ENCODE results near the gene C17orf107. TPM values are rescaled to one million over a fixed set of nuclear protein-coding genes. Genes with fewer than 3 reads are reported as not detected.
A peak's percentile ranks its signal among the peaks of the same experiment; 100 is the strongest.

Gene C17orf107
- total and polyA plus RNA-seq, 2 of the 13 experiments (the other 11 are each of a cell fraction or from before 2014, with no cell fraction given), result 0.20 to 0.59 TPM

DNA sequence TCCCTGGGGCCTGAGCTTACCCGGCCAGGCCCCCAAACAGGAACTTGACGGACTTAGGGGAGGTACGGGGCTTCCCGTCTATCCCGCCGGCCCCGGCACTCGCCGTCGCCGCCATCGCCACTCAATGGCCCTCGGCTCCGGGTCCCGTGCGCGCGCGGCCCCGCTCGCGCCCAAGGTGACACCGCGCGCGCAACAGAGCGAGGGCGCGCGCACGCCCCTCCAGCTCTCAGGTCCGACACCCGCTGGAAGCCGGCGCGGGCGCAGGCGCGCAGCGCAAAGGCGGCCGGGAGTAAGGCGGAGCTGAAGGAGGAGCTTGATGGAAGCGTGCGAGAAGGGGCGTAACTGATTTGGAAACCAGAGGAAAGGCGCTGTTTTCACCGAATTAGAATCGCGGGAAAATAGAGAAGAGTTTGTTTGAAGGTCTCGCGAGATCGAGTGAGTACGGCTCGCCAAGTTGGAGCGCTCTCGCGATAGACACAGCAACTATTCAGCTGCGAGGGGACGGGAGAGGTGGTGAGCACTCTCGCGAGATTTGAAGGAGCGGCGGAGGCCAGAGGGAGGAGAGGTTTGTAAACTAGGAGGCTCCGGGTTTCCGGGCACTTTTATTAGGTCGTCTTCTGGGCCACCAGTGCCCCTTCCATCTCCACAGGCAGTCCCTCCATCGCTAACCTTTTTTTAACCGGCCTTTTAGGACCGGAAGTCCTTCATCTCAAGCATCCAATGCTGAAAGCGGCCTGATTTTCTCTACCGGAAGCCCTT is 40.6 kb downstream of the C17orf107 start, which contains the start of the genes RNF167 and SLC25A11 (continued):
- TF ChIP-seq, protein P1, sequence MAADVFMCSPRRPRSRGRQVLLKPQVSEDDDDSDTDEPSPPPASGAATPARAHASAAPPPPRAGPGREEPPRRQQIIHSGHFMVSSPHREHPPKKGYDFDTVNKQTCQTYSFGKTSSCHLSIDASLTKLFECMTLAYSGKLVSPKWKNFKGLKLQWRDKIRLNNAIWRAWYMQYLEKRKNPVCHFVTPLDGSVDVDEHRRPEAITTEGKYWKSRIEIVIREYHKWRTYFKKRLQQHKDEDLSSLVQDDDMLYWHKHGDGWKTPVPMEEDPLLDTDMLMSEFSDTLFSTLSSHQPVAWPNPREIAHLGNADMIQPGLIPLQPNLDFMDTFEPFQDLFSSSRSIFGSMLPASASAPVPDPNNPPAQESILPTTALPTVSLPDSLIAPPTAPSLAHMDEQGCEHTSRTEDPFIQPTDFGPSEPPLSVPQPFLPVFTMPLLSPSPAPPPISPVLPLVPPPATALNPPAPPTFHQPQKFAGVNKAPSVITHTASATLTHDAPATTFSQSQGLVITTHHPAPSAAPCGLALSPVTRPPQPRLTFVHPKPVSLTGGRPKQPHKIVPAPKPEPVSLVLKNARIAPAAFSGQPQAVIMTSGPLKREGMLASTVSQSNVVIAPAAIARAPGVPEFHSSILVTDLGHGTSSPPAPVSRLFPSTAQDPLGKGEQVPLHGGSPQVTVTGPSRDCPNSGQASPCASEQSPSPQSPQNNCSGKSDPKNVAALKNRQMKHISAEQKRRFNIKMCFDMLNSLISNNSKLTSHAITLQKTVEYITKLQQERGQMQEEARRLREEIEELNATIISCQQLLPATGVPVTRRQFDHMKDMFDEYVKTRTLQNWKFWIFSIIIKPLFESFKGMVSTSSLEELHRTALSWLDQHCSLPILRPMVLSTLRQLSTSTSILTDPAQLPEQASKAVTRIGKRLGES (CRISPR knock-in tag; IDR thresholded peaks at IDR 0.05; ENCODE audit: borderline replicate concordance), result no peak
- TF ChIP-seq JARID2 (CRISPR knock-in tag; IDR thresholded peaks at IDR 0.05; ENCODE audit: insufficient replicate concordance), result no peak
- TF ChIP-seq, protein P2, sequence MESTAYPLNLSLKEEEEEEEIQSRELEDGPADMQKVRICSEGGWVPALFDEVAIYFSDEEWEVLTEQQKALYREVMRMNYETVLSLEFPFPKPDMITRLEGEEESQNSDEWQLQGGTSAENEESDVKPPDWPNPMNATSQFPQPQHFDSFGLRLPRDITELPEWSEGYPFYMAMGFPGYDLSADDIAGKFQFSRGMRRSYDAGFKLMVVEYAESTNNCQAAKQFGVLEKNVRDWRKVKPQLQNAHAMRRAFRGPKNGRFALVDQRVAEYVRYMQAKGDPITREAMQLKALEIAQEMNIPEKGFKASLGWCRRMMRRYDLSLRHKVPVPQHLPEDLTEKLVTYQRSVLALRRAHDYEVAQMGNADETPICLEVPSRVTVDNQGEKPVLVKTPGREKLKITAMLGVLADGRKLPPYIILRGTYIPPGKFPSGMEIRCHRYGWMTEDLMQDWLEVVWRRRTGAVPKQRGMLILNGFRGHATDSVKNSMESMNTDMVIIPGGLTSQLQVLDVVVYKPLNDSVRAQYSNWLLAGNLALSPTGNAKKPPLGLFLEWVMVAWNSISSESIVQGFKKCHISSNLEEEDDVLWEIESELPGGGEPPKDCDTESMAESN (CRISPR knock-in tag; conservative IDR thresholded peaks at IDR 0.05), result no peak
- no peak; the same call in 1 of the 2 replicates for TF ChIP-seq ZNF552 (CRISPR knock-in tag; IDR thresholded peaks at IDR 0.05; ENCODE audit: borderline replicate concordance)
- TF ChIP-seq CHD2 (IDR thresholded peaks at IDR 0.05; ENCODE audit: low read depth, low read length), result peak; percentile 98
- TF ChIP-seq THYN1 (CRISPR knock-in tag; IDR thresholded peaks at IDR 0.05; ENCODE audit: borderline replicate concordance, low read depth), result no peak
- no peak for TF ChIP-seq ZFP62 (CRISPR knock-in tag; IDR thresholded peaks at IDR 0.05)
- no peak for TF ChIP-seq MBNL3 (CRISPR knock-in tag; conservative IDR thresholded peaks at IDR 0.05)
- 0 out of 2 replicates have a peak, but pooled peaks have one; percentile 34 for TF ChIP-seq ZNF543 (CRISPR knock-in tag; IDR thresholded peaks at IDR 0.05)
- TF ChIP-seq RBM22 (optimal IDR thresholded peaks at IDR 0.05; ENCODE audit: low read length), result peak; percentile 53
- TF ChIP-seq MED8 (CRISPR knock-in tag; IDR thresholded peaks at IDR 0.05; ENCODE audit: insufficient replicate concordance), result no peak
- TF ChIP-seq HNF4A (CRISPR knock-in tag; IDR thresholded peaks at IDR 0.05), result no peak
- TF ChIP-seq ZNF484 (CRISPR knock-in tag; IDR thresholded peaks at IDR 0.05; ENCODE audit: borderline replicate concordance, low read depth), result no peak
- TF ChIP-seq, protein P3, sequence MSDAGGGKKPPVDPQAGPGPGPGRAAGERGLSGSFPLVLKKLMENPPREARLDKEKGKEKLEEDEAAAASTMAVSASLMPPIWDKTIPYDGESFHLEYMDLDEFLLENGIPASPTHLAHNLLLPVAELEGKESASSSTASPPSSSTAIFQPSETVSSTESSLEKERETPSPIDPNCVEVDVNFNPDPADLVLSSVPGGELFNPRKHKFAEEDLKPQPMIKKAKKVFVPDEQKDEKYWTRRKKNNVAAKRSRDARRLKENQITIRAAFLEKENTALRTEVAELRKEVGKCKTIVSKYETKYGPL (CRISPR knock-in tag; IDR thresholded peaks at IDR 0.05), result 0 out of 2 replicates have a peak, but pooled peaks have one; percentile 73
- peak; percentile 94 for TF ChIP-seq KDM5A (IDR thresholded peaks at IDR 0.05; ENCODE audit: borderline replicate concordance, low read length)
- TF ChIP-seq ZFX (CRISPR knock-in tag; IDR thresholded peaks at IDR 0.05; ENCODE audit: low read depth), result peak; percentile 90
- TF ChIP-seq ZMYM2 (CRISPR knock-in tag; IDR thresholded peaks at IDR 0.05), result no peak
- no peak for TF ChIP-seq ZNF83 (CRISPR knock-in tag; IDR thresholded peaks at IDR 0.05; ENCODE audit: borderline replicate concordance)
- TF ChIP-seq TBL1XR1 (IDR thresholded peaks at IDR 0.05; ENCODE audit: borderline replicate concordance, low read length, partially characterized antibody), result peak; percentile 10
- no peak for TF ChIP-seq GZF1 (CRISPR knock-in tag; IDR thresholded peaks at IDR 0.05)

All from HepG2 (cell line).